ENCODE results near the gene MEIG1.
A peak's percentile ranks its signal among the peaks of the same experiment; 100 is the strongest.

MEIG1 gene

GRCh38 chr10:14959221-14960057 lies at the start of gene MEIG1:
Gene MEIG1 (plus strand): TSS chr10:14959388. CDS start chr10:14966469, 7,081 bp downstream.
- no peak for TF ChIP-seq CTCF (conservative IDR thresholded peaks at IDR 0.05; ENCODE audit: low read depth, low read length)
- DNase-seq (ENCODE audit: low read depth): peak; percentile 94
- H3K4me3 ChIP-seq (ENCODE audit: low read depth, low read length): peak within 1 kb of the TSS; percentile 87

- H3K4me3 ChIP-seq (ENCODE audit: low read depth, low read length): no peak overlapping the region
- no peak for TF ChIP-seq CTCF (conservative IDR thresholded peaks at IDR 0.05; ENCODE audit: low read depth, low read length)
- DNase-seq (ENCODE audit: low read depth): no peak
These were observed 48.2 kb upstream of the MEIG1 start for GRCh38 chr10:14910953-14911352.

GRCh38 chr10:14911801-14912200 lies 47.4 kb upstream of the MEIG1 start:
- TF ChIP-seq CTCF (conservative IDR thresholded peaks at IDR 0.05; ENCODE audit: low read depth, low read length): no peak
- H3K4me3 ChIP-seq (ENCODE audit: low read depth, low read length): no peak overlapping the region
- DNase-seq (ENCODE audit: low read depth): no peak

GRCh38 chr10:14916600-14916999 lies 42.6 kb upstream of the MEIG1 start:
- H3K4me3 ChIP-seq (ENCODE audit: low read depth, low read length): no peak overlapping the region
- no peak for DNase-seq (ENCODE audit: low read depth)
- no peak for TF ChIP-seq CTCF (conservative IDR thresholded peaks at IDR 0.05; ENCODE audit: low read depth, low read length)

GRCh38 chr10:14917827-14918226 lies 41.4 kb upstream of the MEIG1 start:
- TF ChIP-seq CTCF (conservative IDR thresholded peaks at IDR 0.05; ENCODE audit: low read depth, low read length): no peak
- no peak overlapping the region for H3K4me3 ChIP-seq (ENCODE audit: low read depth, low read length)
- DNase-seq (ENCODE audit: low read depth): no peak

GRCh38 chr10:14918964-14919363 lies 40.2 kb upstream of the MEIG1 start:
- peak; percentile 5 for DNase-seq (ENCODE audit: low read depth)
- TF ChIP-seq CTCF (conservative IDR thresholded peaks at IDR 0.05; ENCODE audit: low read depth, low read length): no peak
- H3K4me3 ChIP-seq (ENCODE audit: low read depth, low read length): no peak overlapping the region

GRCh38 chr10:14924013-14924412 lies 35.2 kb upstream of the MEIG1 start:
- DNase-seq (ENCODE audit: low read depth): no peak
- H3K4me3 ChIP-seq (ENCODE audit: low read depth, low read length): no peak overlapping the region
- TF ChIP-seq CTCF (conservative IDR thresholded peaks at IDR 0.05; ENCODE audit: low read depth, low read length): no peak

All from choroid plexus epithelial cell (primary cell).